Vagina (tissue), 2 donors: ENCODE data around the gene GTF3C1.

Experiments
- POLR2A ChIP-seq, 2 donors: fragments of 450-650 bp; IDR thresholded peaks; one replicate each; pipeline ENCODE4 v1.6.1; 2017; ENCODE audit warnings: antibody characterized with exemption in 2 of 2, mild to moderate bottlenecking in 2 of 2, moderate library complexity in 2 of 2
- POLR2AphosphoS5 ChIP-seq, 2 donors: sonication (generic); formaldehyde crosslinking; IDR thresholded peaks; one replicate each; pipeline ENCODE4 v1.9.0; 2017; ENCODE audit warnings: antibody characterized with exemption in 2 of 2, mild to moderate bottlenecking in 2 of 2, low read depth in 1 of 2; ENCODE audit not compliant: insufficient read depth in 1 of 2
- TF ChIP-seq, protein P1 (sequence below), 3 experiments: fragments of 450-650 bp in 2 of 3; fragments of 200-600 bp in 1 of 3; sonication (generic) in 1 of 3; IDR thresholded peaks; one replicate each; pipeline ENCODE4 v1.5.1; 2017 to 2019; ENCODE audit warnings: antibody characterized with exemption in 3 of 3, mild to moderate bottlenecking in 2 of 3, moderate library complexity in 2 of 3

DNA sequence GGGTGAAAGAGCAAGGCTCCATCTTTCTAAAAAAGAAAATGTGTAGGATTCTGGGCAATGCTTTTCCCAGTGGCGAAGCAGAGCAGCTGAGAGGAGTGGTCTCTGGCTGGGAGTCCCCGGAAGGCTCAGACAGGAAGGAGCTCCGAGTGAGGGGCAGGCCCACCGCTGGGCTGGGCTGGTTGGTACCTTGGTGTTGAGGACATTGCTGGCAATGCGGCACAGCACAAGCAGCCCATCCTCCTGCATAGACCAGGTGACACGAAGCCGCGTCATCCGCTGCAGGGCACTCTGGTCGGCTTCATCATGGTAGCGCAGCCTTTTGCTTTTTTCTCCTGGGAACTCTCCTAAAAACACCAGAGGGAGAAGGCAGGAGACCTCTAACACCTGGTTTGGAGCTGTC lies 63.9 kb downstream of the GTF3C1 start:
- TF ChIP-seq, protein P1, sequence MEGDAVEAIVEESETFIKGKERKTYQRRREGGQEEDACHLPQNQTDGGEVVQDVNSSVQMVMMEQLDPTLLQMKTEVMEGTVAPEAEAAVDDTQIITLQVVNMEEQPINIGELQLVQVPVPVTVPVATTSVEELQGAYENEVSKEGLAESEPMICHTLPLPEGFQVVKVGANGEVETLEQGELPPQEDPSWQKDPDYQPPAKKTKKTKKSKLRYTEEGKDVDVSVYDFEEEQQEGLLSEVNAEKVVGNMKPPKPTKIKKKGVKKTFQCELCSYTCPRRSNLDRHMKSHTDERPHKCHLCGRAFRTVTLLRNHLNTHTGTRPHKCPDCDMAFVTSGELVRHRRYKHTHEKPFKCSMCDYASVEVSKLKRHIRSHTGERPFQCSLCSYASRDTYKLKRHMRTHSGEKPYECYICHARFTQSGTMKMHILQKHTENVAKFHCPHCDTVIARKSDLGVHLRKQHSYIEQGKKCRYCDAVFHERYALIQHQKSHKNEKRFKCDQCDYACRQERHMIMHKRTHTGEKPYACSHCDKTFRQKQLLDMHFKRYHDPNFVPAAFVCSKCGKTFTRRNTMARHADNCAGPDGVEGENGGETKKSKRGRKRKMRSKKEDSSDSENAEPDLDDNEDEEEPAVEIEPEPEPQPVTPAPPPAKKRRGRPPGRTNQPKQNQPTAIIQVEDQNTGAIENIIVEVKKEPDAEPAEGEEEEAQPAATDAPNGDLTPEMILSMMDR (IDR thresholded peaks at IDR 0.05), result no peak
- no peak for TF ChIP-seq POLR2A (IDR thresholded peaks at IDR 0.05)
- TF ChIP-seq POLR2AphosphoS5 (IDR thresholded peaks at IDR 0.05; ENCODE audit: insufficient read depth in 1 of 2, low read depth in 1 of 2), result no peak
